Right cardiac atrium (tissue), 5 donors: ENCODE data around the gene MAK. TPM values are rescaled to one million over a fixed set of nuclear protein-coding genes. Genes with fewer than 3 reads are reported as not detected.
"Not testable (repeated sequence)": the region's sequence is repeated elsewhere in the genome, so short reads cannot be mapped to it uniquely, and the experiment has no call there.

ENCODE experiments used
- ATAC-seq, 2 donors: fragments of 200-7000 bp; cut with Tn5 transposase; one replicate each; pipeline versions ENCODE4 v1.8.0 to v1.9.1; 2020; ENCODE audit warnings: moderate library complexity in 2 of 2, mild to moderate bottlenecking in 1 of 2
- DNase-seq, 3 donors: peaks; one replicate each; pipeline ENCODE4 v3.0.0-alpha.2; 2020
- H3K27ac ChIP-seq: one replicate; pipeline ENCODE4 v1.5.1; 2013; ENCODE audit warnings: mild to moderate bottlenecking, low read length, control low read depth, moderate library complexity
- H3K27me3 ChIP-seq: one replicate; pipeline ENCODE4 v1.6.1; 2013; ENCODE audit not compliant: control insufficient read depth, insufficient read depth
- H3K4me1 ChIP-seq: one replicate; pipeline ENCODE4 v1.6.1; 2013; ENCODE audit warnings: low read length; ENCODE audit not compliant: control insufficient read depth, insufficient read depth
- H3K4me3 ChIP-seq: one replicate; pipeline ENCODE4 v1.5.1; 2013; ENCODE audit warnings: low read length, control low read depth
- H3K9me3 ChIP-seq: one replicate; pipeline ENCODE4 v1.6.1; 2013; ENCODE audit warnings: low read length; ENCODE audit not compliant: control insufficient read depth
- WGBS: extraction: QIAGEN DNeasy Blood & Tissue Kit; methylation state at CpG from one replicate; pipeline ENCODE4 v1.1.7; 2013; 5-methylcytosine and 5-hydroxymethylcytosine counted together
- intact Hi-C, 4 donors: fragments of 100-400 bp; cut with DNase I; formaldehyde crosslinking; loops; one replicate each; pipeline versions ENCODE4 v1.11.0 to v1.14.0; 2022 to 2023
- polyA plus RNA-seq: library from polyadenylated mRNA; stranded (reverse); fragments of 200-250 nt; gene quantifications from one replicate; pipeline ENCODE4 v1.2.3, GENCODE V29; 2013
- total RNA-seq, 4 donors: library from RNA; stranded (reverse); fragmentation: NEBNext Ultra II Directional; extraction: Animal tissue kit (Norgen Biotek cat#: 25700); gene quantifications; one replicate each; pipeline ENCODE4 v1.2.1, GENCODE V29; 2021
- donor health status: healthy with polysubstance abuse.
- donor health status: DM: no; HTN: yes; CAD: no.
- donor health status: DM: no; HTN: no; CAD: no.
- donor health status: DM: no; HTN: yes; CAD: no; lungs with severe emphysema.
- donor health status: DM: yes; HTN: yes; CAD: no.

Gene MAK
- total and polyA plus RNA-seq, 5 donors = 0.11 to 0.29 (median 0.19) TPM; not detected in 1

- no peak for ATAC-seq
- intact Hi-C loops = no loop called here
- Histone ChIP-seq H3K27ac (no peak overlapping the region), H3K27me3 (no peaks in the 10 kb centered on the region), H3K9me3 (no peaks in the 10 kb centered on the region), H3K4me3 (no peak overlapping the region), H3K4me1 (peaks cover 3% of the 10 kb centered on the region)
- no peak for DNase-seq
- 72% methylated on average over 9 of the region's 9 CpGs for WGBS
These were observed 112.6 kb downstream of the MAK start for GRCh38 chr6:10725716-10726115.

- 48% methylated on average over 6 of the region's 6 CpGs for WGBS
- no peaks in the 10 kb centered on the region for H3K9me3 ChIP-seq
- DNase-seq = no peak
- H3K27ac ChIP-seq = no peak overlapping the region
- H3K27me3 ChIP-seq = no peaks in the 10 kb centered on the region
- no peak for ATAC-seq
- peaks cover 3% of the 10 kb centered on the region for H3K4me1 ChIP-seq
- no peak overlapping the region for H3K4me3 ChIP-seq
- intact Hi-C loops = no loop called here
These were observed 113.3 kb downstream of the MAK start for GRCh38 chr6:10725044-10725443.

DNA sequence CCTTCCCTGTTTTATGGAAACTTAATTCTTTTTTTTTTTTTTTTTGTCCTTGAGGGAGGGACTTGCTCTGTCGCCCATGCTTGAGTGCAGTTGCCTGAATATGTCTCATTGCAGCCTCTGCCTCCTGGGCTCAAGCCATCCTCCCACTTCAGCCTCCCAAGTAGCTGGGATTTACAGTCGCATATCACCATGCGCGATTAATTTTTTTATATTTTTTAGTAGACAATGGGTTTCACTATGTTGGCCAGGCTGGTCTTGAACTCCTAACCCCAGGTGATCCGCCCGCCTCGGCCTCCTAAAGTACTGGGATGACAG is 114.8 kb downstream of the MAK start:
- Histone ChIP-seq H3K27me3 (no peaks in the 10 kb centered on the region), H3K4me1 (peaks cover 3% of the 10 kb centered on the region), H3K27ac (peak overlapping the region; percentile 91), H3K4me3 (peak overlapping the region; percentile 51), H3K9me3 (no peaks in the 10 kb centered on the region)
- intact Hi-C loops = no loop called here
- WGBS = 20% methylated on average over 7 of the region's 7 CpGs
- DNase-seq = no peak
- peak in 1 of 2 donors; percentile 4 for ATAC-seq

- intact Hi-C loops = no loop called here
- Histone ChIP-seq H3K27me3 (no peaks in the 10 kb centered on the region), H3K27ac (peak within 1 kb of the TSS; percentile 91), H3K4me3 (peak within 1 kb of the TSS; percentile 51), H3K4me1 (peaks cover 3% of the 10 kb centered on the region), H3K9me3 (no peaks in the 10 kb centered on the region)
- ATAC-seq (peak; percentile 99), DNase-seq (peak; percentile 99 to 100 (median 100))
- under 1% methylated on average over 55 of the region's 55 CpGs for WGBS
These were observed 115.3 kb downstream of the MAK start, which contains the start of gene TMEM14C for GRCh38 chr6:10722820-10723566. TSS of gene TMEM14C (plus strand) at chr6:10723070. CDS start at chr6:10724614, 1,544 bp downstream.

- ATAC-seq (no peak), DNase-seq (no peak)
- H3K9me3 ChIP-seq = no peaks in the 10 kb centered on the region
- H3K27me3 ChIP-seq = no peaks in the 10 kb centered on the region
- WGBS = 1% methylated on average over 6 of the region's 6 CpGs
- peaks cover 3% of the 10 kb centered on the region for H3K4me1 ChIP-seq
- peak overlapping the region; percentile 51 for H3K4me3 ChIP-seq
- H3K27ac ChIP-seq = peak overlapping the region; percentile 76
- intact Hi-C loops = no loop called here
These were observed 115.8 kb downstream of the MAK start for GRCh38 chr6:10722570-10722819.

DNA sequence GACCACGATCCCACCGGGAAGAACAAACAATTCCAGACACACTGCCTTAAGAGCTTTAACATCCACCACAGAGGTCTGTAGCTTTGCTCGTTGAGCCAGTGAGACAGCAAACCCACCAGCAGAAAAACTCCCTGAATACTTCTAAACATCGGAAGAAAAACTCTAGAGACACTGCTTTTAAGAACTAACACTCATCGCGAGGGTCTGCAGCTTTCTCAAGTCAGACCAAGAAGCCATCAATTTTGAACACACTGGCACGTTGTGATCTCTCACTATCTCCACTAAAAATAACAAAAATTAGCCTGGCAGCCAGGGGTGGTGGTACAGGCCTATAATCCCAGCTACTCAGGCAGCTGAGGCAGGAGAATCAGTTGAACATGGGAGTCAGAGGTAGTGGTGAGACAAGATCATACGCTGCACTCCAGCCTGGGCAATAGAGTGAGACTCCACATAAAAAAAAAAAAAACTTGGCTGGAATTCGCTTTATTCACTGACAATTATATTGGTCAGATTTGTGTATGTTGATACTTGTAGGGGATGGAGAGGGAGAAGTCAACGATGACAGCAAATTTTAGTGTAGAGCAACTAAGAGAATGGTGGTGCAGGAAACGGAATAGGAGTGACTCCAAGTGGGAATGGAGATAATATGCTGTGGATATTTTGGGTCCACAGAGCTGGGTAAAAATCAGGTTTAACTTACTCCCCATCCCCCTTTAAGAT is 116.3 kb downstream of the MAK start:
- no peaks in the 10 kb centered on the region for H3K27me3 ChIP-seq
- peak overlapping the region; percentile 51 for H3K4me3 ChIP-seq
- peaks cover 3% of the 10 kb centered on the region for H3K4me1 ChIP-seq
- peak overlapping the region; percentile 76 for H3K27ac ChIP-seq
- no peak for DNase-seq
- no peaks in the 10 kb centered on the region for H3K9me3 ChIP-seq
- 73% methylated on average over 11 of the region's 11 CpGs for WGBS
- intact Hi-C loops = no loop called here
- no peak for ATAC-seq

GRCh38 chr6:10720960-10721849 is 117.1 kb downstream of the MAK start:
- H3K4me1 ChIP-seq, H3K9me3 ChIP-seq, intact Hi-C loops, H3K27me3 ChIP-seq, DNase-seq, ATAC-seq: not testable (repeated sequence)
- WGBS = 84% methylated on average over 17 of the region's 17 CpGs
- Histone ChIP-seq H3K4me3 (peak overlapping the region; percentile 30), H3K27ac (peak overlapping the region; percentile 79)

GRCh38 chr6:10720265-10720959 is 117.9 kb downstream of the MAK start:
- H3K4me3 ChIP-seq = peak overlapping the region; percentile 30
- no peaks in the 10 kb centered on the region for H3K9me3 ChIP-seq
- intact Hi-C loops = no loop called here
- H3K4me1 ChIP-seq = peaks cover 3% of the 10 kb centered on the region
- peak; percentile 69 to 89 (median 85) for DNase-seq
- no peaks in the 10 kb centered on the region for H3K27me3 ChIP-seq
- ATAC-seq = peak; percentile 7 to 17
- 28% methylated on average over 49 of the region's 49 CpGs for WGBS
- peak overlapping the region; percentile 79 for H3K27ac ChIP-seq

DNA sequence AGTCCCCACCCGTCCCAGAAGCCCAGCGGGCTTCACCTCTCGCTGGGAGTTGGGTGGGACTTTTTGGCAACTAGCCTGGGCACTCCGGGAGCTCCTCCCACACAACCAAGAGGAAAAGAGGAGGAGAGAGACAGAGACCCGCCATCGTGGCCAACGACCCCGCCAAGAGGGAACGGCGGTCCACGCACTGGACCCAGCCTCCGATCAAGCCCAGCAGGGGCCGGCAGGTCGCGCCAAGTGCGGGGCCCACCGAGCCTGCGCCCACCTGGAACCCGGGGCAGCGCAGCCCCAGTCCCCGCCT is 118.4 kb downstream of the MAK start:
- H3K27ac ChIP-seq = peak overlapping the region; percentile 78
- peak overlapping the region; percentile 30 for H3K4me3 ChIP-seq
- DNase-seq = peak; percentile 67 to 80 (median 73)
- H3K27me3 ChIP-seq = no peaks in the 10 kb centered on the region
- peaks cover 3% of the 10 kb centered on the region for H3K4me1 ChIP-seq
- 31% methylated on average over 21 of the region's 21 CpGs for WGBS
- peak; percentile 2 to 42 for ATAC-seq
- intact Hi-C loops = no loop called here
- H3K9me3 ChIP-seq = no peaks in the 10 kb centered on the region

DNA sequence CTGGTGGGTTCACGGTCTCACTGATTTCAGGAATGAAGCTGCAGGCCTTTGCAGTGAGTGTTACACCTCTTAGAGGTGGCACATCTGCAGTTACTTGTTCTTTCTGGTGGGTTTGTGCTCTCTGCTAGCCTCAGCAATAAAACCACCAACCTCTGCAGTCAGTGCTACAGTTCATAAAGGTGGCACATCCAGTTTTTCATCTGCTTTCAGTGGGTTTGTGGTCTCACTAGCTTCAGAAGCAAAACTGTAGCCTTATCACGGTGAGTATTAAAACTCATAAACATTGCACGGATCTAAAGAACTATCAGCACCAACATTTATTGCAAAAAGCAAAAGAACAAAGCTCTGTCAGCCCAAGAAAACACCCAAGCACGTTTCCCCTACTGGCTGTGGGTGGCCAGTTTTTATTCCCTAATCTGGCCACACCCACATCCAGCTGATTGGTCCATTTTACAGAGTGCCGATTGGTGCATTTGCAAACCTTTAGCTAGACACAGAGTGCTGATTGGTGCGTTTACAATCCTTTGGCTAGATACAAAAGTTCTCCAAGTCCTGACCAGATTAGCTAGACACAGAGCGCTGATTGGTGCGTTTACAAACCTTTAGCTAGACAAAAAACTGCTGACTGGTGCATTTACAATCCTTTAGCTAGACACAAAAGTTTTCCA is 118.9 kb downstream of the MAK start:
- 76% methylated on average over 8 of the region's 8 CpGs for WGBS
- no peak for ATAC-seq
- Histone ChIP-seq H3K9me3 (no peaks in the 10 kb centered on the region), H3K27ac (no peak overlapping the region), H3K4me3 (peak overlapping the region; percentile 30), H3K4me1 (peaks cover 2% of the 10 kb centered on the region), H3K27me3 (no peaks in the 10 kb centered on the region)
- intact Hi-C loops = no loop called here
- DNase-seq = no peak
